PC-3 (cell line): Measurements from ENCODE around the gene STON1. TPM values are rescaled to one million over a fixed set of nuclear protein-coding genes. Genes with fewer than 3 reads are reported as not detected.
A peak's percentile ranks its signal among the peaks of the same experiment; 100 is the strongest.
"Not testable (repeated sequence)": the region's sequence is repeated elsewhere in the genome, so short reads cannot be mapped to it uniquely, and the experiment has no call there.

Experiments
- ATAC-seq: fragments of 200-7000 bp; cut with Tn5 transposase; 2 replicates; pipeline ENCODE4 v1.9.1; 2020; ENCODE audit warnings: mild to moderate bottlenecking, moderate library complexity
- BruUV-seq: library from RNA; stranded (reverse); fragments of 400-500 nt; replicated peaks from 2 replicates; lab custom pipeline; 2021; lab: Mats Ljungman, UMichigan
- CTCF ChIA-PET: fragments of 300-600 bp; sonication (Branson Sonifier 250); formaldehyde crosslinking; loops from one replicate; lab custom pipeline; 2022; ENCODE audit warnings: antibody characterized with exemption; lab: Charles Lee
- POLR2A ChIA-PET: fragments of 300-600 bp; sonication (Branson Sonifier 250); formaldehyde crosslinking; loops from one replicate; lab custom pipeline; 2022; ENCODE audit warnings: antibody characterized with exemption; ENCODE audit not compliant: unreplicated experiment; lab: Charles Lee
- DNase-seq: peaks from one replicate; pipeline ENCODE4 v3.0.0-alpha.2; 2015
- H2AFZ ChIP-seq: fragments of 300-600 bp; sonication (generic); 2 replicates; pipeline ENCODE4 v1.6.0; 2016; ENCODE audit warnings: antibody characterized with exemption, low read length
- H3F3A ChIP-seq: fragments of 300-600 bp; sonication (generic); one replicate; pipeline ENCODE4 v1.6.0; 2017; ENCODE audit warnings: antibody characterized with exemption, low read length, control low read depth, mild to moderate bottlenecking; ENCODE audit not compliant: unreplicated experiment
- H3K27ac ChIP-seq: fragments of 300-600 bp; sonication (generic); 2 replicates; pipeline ENCODE4 v1.5.1; 2016; ENCODE audit warnings: mild to moderate bottlenecking, low read length
- H3K27me3 ChIP-seq: fragments of 300-600 bp; sonication (generic); 2 replicates; pipeline ENCODE4 v1.6.1; 2016; ENCODE audit warnings: low read length, mixed read lengths
- H3K36me3 ChIP-seq: fragments of 300-600 bp; sonication (generic); 2 replicates; pipeline ENCODE4 v1.6.1; 2016; ENCODE audit warnings: low read depth, mixed run types, low read length, mixed read lengths
- H3K4me1 ChIP-seq: fragments of 300-600 bp; sonication (generic); 2 replicates; pipeline ENCODE4 v1.5.1; 2016; ENCODE audit warnings: low read length; ENCODE audit not compliant: insufficient read depth
- H3K4me2 ChIP-seq: fragments of 300-600 bp; sonication (generic); 2 replicates; pipeline ENCODE4 v1.6.0; 2016; ENCODE audit warnings: low read length
- H3K4me3 ChIP-seq: fragments of 300-600 bp; sonication (generic); 2 replicates; pipeline ENCODE4 v1.5.1; 2016; ENCODE audit warnings: mild to moderate bottlenecking, low read length, mixed read lengths
- H3K79me2 ChIP-seq: fragments of 300-600 bp; sonication (generic); 2 replicates; pipeline ENCODE4 v1.6.1; 2017; ENCODE audit warnings: low read length, mixed read lengths
- H3K9ac ChIP-seq: fragments of 300-600 bp; sonication (generic); 2 replicates; pipeline ENCODE4 v1.6.0; 2016; ENCODE audit warnings: mild to moderate bottlenecking, low read length
- H3K9me2 ChIP-seq: fragments of 300-600 bp; sonication (generic); replicated peaks from 2 replicates; pipeline ENCODE4 v1.6.1; 2016; ENCODE audit warnings: mixed run types, low read length, mixed read lengths
- H3K9me3 ChIP-seq: fragments of 300-600 bp; sonication (generic); 2 replicates; pipeline ENCODE4 v1.6.1; 2016; ENCODE audit warnings: low read length, mixed read lengths
- H4K20me1 ChIP-seq: fragments of 300-600 bp; sonication (generic); 2 replicates; pipeline ENCODE4 v1.6.1; 2016; ENCODE audit warnings: low read length, mixed read lengths
- CTCF ChIP-seq: fragments of 300-600 bp; sonication (generic); conservative IDR thresholded peaks from 2 replicates; pipeline ENCODE4 v1.5.1; 2017; ENCODE audit warnings: antibody characterized with exemption, low read depth, mild to moderate bottlenecking, low read length
- EZH2 ChIP-seq: fragments of 300-600 bp; sonication (generic); IDR thresholded peaks from one replicate; pipeline ENCODE4 v1.6.1; 2017; ENCODE audit warnings: antibody characterized with exemption, mild to moderate bottlenecking, low read length; ENCODE audit not compliant: unreplicated experiment
- EZH2phosphoT487 ChIP-seq: fragments of 300-600 bp; sonication (generic); IDR thresholded peaks from 2 replicates; pipeline ENCODE4 v1.6.1; 2018; ENCODE audit warnings: mild to moderate bottlenecking, antibody characterized with exemption, low read length, borderline replicate concordance
- intact Hi-C: fragments of 100-400 bp; cut with micrococcal nuclease; formaldehyde crosslinking; loops from 2 replicates; pipeline ENCODE4 v1.9.0; 2023
- total RNA-seq: library from RNA; depleted of rRNA; stranded (reverse); fragments of >200 nt; gene quantifications from 2 replicates; pipeline ENCODE4 v1.2.3, GENCODE V29; 2014

Gene STON1
- total RNA-seq, 1 experiment from 2014 or later = 1.2 TPM

GRCh38 chr2:48551548-48551947 lies 21.6 kb downstream of the STON1 start:
- ChIA-PET CTCF (no interaction called here), POLR2A (no interaction called here)
- H2AFZ ChIP-seq = no peak overlapping the region
- ATAC-seq = peak; percentile 61
- H3K9me3 ChIP-seq = no peaks in the 10 kb centered on the region
- BruUV-seq = no TSS peak
- no peaks in the 10 kb centered on the region for H3K36me3 ChIP-seq
- H3K4me3 ChIP-seq = no peak overlapping the region
- DNase-seq = peak; percentile 20
- H3K27me3 ChIP-seq = no peaks in the 10 kb centered on the region
- no peaks in the 10 kb centered on the region for H4K20me1 ChIP-seq
- TF ChIP-seq EZH2phosphoT487 (no peak), CTCF (no peak), EZH2 (no peak)
- H3K9ac ChIP-seq = no peak overlapping the region
- H3K9me2 ChIP-seq = no peaks in the 10 kb centered on the region
- intact Hi-C loops = no loop called here
- H3K27ac ChIP-seq = no peak overlapping the region
- no peaks in the 10 kb centered on the region for H3F3A ChIP-seq
- no peak overlapping the region for H3K4me2 ChIP-seq
- H3K4me1 ChIP-seq = no peaks in the 10 kb centered on the region
- H3K79me2 ChIP-seq = no peaks in the 10 kb centered on the region

GRCh38 chr2:48555071-48555470 lies 25.1 kb downstream of the STON1 start:
- H3K9me3 ChIP-seq = not testable (repeated sequence)

GRCh38 chr2:48558456-48558855 lies 28.5 kb downstream of the STON1 start:
- no peak for ATAC-seq
- ChIA-PET CTCF (no interaction called here), POLR2A (no interaction called here)
- no peak overlapping the region for H2AFZ ChIP-seq
- H3K9me3 ChIP-seq = no peaks in the 10 kb centered on the region
- TF ChIP-seq EZH2 = no peak
- no peak for TF ChIP-seq CTCF
- TF ChIP-seq EZH2phosphoT487 = no peak
- H3K79me2 ChIP-seq = no peaks in the 10 kb centered on the region
- intact Hi-C loops = no loop called here
- no peak for DNase-seq
- no peaks in the 10 kb centered on the region for H3K27me3 ChIP-seq
- H4K20me1 ChIP-seq = no peaks in the 10 kb centered on the region
- no peak overlapping the region for H3K4me2 ChIP-seq
- no peak overlapping the region for H3K4me3 ChIP-seq
- no peaks in the 10 kb centered on the region for H3K4me1 ChIP-seq
- no peak overlapping the region for H3K9ac ChIP-seq
- no TSS peak for BruUV-seq
- H3K27ac ChIP-seq = no peak overlapping the region
- no peaks in the 10 kb centered on the region for H3F3A ChIP-seq
- H3K36me3 ChIP-seq = no peaks in the 10 kb centered on the region
- no peaks in the 10 kb centered on the region for H3K9me2 ChIP-seq

More at GRCh38 chr2:48555071-48555470, 25.1 kb downstream of the STON1 start:
- H3K27ac ChIP-seq, CTCF ChIA-PET, H3F3A ChIP-seq, H3K4me1 ChIP-seq, H3K79me2 ChIP-seq, POLR2A ChIA-PET, H2AFZ ChIP-seq, H4K20me1 ChIP-seq, BruUV-seq, DNase-seq, H3K4me3 ChIP-seq, H3K27me3 ChIP-seq, intact Hi-C loops, H3K9ac ChIP-seq, ATAC-seq, H3K4me2 ChIP-seq, H3K9me2 ChIP-seq, H3K36me3 ChIP-seq: not testable (repeated sequence)
